OCI-LY1 (cell line): ENCODE data around the gene TLK2.
"Not testable (repeated sequence)": the region's sequence is repeated elsewhere in the genome, so short reads cannot be mapped to it uniquely, and the experiment has no call there.

Source experiments
- EZH2 ChIP-seq: fragments of 200-600 bp; sonication (generic), shearing (Covaris generic); IDR thresholded peaks from 2 replicates; pipeline ENCODE4 v1.8.0; 2017; ENCODE audit warnings: borderline replicate concordance, mixed run types, mild to moderate bottlenecking, antibody characterized with exemption, low read length, moderate library complexity, mixed read lengths
- TF ChIP-seq, protein P1 (sequence below): fragments of 200-600 bp; sonication (generic), shearing (Covaris generic); IDR thresholded peaks from 2 replicates; pipeline ENCODE4 v1.5.1; 2017; ENCODE audit warnings: mild to moderate bottlenecking, antibody characterized with exemption, low read length, moderate library complexity, mixed read lengths

DNA sequence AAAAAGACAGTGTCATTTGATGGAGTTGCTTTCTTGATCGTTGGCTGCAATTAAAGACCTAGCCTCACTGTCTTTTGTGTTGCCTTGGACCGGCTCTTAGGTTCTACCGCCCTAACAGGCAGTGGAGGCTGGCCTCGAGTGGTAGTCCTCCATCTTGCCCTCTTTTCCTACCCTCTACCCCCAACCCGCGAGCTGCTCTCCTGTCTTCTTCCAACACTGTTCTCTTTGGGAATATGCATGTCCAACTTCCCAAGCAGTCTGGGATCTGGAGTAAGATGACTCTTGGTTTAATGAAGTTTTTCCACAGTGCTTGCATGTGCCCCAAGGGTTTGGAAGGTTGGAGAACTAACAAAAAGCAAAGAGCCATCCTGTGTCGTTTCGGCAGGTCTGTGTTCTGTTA is 1.5 kb upstream of the TLK2 start:
- TF ChIP-seq, protein P1, sequence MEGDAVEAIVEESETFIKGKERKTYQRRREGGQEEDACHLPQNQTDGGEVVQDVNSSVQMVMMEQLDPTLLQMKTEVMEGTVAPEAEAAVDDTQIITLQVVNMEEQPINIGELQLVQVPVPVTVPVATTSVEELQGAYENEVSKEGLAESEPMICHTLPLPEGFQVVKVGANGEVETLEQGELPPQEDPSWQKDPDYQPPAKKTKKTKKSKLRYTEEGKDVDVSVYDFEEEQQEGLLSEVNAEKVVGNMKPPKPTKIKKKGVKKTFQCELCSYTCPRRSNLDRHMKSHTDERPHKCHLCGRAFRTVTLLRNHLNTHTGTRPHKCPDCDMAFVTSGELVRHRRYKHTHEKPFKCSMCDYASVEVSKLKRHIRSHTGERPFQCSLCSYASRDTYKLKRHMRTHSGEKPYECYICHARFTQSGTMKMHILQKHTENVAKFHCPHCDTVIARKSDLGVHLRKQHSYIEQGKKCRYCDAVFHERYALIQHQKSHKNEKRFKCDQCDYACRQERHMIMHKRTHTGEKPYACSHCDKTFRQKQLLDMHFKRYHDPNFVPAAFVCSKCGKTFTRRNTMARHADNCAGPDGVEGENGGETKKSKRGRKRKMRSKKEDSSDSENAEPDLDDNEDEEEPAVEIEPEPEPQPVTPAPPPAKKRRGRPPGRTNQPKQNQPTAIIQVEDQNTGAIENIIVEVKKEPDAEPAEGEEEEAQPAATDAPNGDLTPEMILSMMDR = not testable (repeated sequence)
- not testable (repeated sequence) for TF ChIP-seq EZH2
